ENCODE measurements around the gene HTRA2.

HTRA2 gene

GRCh38 chr2:74499940-74500577 is 29.7 kb upstream of the HTRA2 start:
- no peak for DNase-seq (ENCODE audit: low read depth, low spot score)

GRCh38 chr2:74500578-74500946 is 29.2 kb upstream of the HTRA2 start:
- no peak for DNase-seq (ENCODE audit: low read depth, low spot score)
- H3K27ac ChIP-seq, result no peak overlapping the region

More at GRCh38 chr2:74499940-74500577, 29.7 kb upstream of the HTRA2 start:
- H3K27ac ChIP-seq, result no peak overlapping the region

- H3K27ac ChIP-seq, result no peak overlapping the region
- DNase-seq (ENCODE audit: low read depth, low spot score), result no peak
Observed at GRCh38 chr2:74501335-74502071, 28.2 kb upstream of the HTRA2 start.

GRCh38 chr2:74502147-74502719 is 27.5 kb upstream of the HTRA2 start:
- H3K27ac ChIP-seq, result no peak overlapping the region
- DNase-seq (ENCODE audit: low read depth, low spot score), result no peak

GRCh38 chr2:74502720-74503505 is 26.8 kb upstream of the HTRA2 start:
- peak; percentile 29 for DNase-seq (ENCODE audit: low read depth, low spot score)
- no peak overlapping the region for H3K27ac ChIP-seq

- H3K27ac ChIP-seq, result no peak overlapping the region
- no peak for DNase-seq (ENCODE audit: low read depth, low spot score)
Observed at GRCh38 chr2:74503506-74504475, 25.9 kb upstream of the HTRA2 start.

GRCh38 chr2:74504591-74504990 is 25.1 kb upstream of the HTRA2 start:
- DNase-seq (ENCODE audit: low read depth, low spot score), result no peak
- no peak overlapping the region for H3K27ac ChIP-seq

- DNase-seq (ENCODE audit: low read depth, low spot score), result no peak
- H3K27ac ChIP-seq, result peak overlapping the region; percentile 98
Observed at GRCh38 chr2:74505448-74506246, 24.1 kb upstream of the HTRA2 start.

GRCh38 chr2:74507145-74507925 is 22.4 kb upstream of the HTRA2 start, which contains the start of gene PCGF1:
Gene PCGF1 (minus strand): TSS chr2:74507695. CDS start chr2:74507668, 27 bp downstream.
- peak within 1 kb of the TSS; percentile 98 for H3K27ac ChIP-seq
- DNase-seq (ENCODE audit: low read depth, low spot score), result peak; percentile 90

GRCh38 chr2:74507926-74508520 is 21.7 kb upstream of the HTRA2 start:
- peak overlapping the region; percentile 98 for H3K27ac ChIP-seq
- no peak for DNase-seq (ENCODE audit: low read depth, low spot score)

GRCh38 chr2:74510272-74510671 is 19.5 kb upstream of the HTRA2 start:
- no peak for DNase-seq (ENCODE audit: low read depth, low spot score)
- H3K27ac ChIP-seq, result no peak overlapping the region

- DNase-seq (ENCODE audit: low read depth, low spot score), result no peak
- no peak overlapping the region for H3K27ac ChIP-seq
Observed at GRCh38 chr2:74511104-74511989, 18.4 kb upstream of the HTRA2 start.

- H3K27ac ChIP-seq, result no peak overlapping the region
- no peak for DNase-seq (ENCODE audit: low read depth, low spot score)
Observed at GRCh38 chr2:74512744-74513604, 16.8 kb upstream of the HTRA2 start.

- no peak for DNase-seq (ENCODE audit: low read depth, low spot score)
- no peak overlapping the region for H3K27ac ChIP-seq
Observed at GRCh38 chr2:74513605-74514367, 15.9 kb upstream of the HTRA2 start.
